ENCODE results near the gene LMO3.

- no peak for TF ChIP-seq CTCF (IDR thresholded peaks at IDR 0.05)
- no peak for TF ChIP-seq EP300 (IDR thresholded peaks at IDR 0.05)
- TF ChIP-seq POLR2A (IDR thresholded peaks at IDR 0.05), result no peak
- no peak for TF ChIP-seq POLR2AphosphoS5 (IDR thresholded peaks at IDR 0.05)
Measured at GRCh38 chr12:16605642-16606116, 283 bp downstream of the LMO3 start.
